Bronchial epithelial cell (primary cell): Measurements from ENCODE around the gene AGAP1. TPM values are rescaled to one million over a fixed set of nuclear protein-coding genes. Genes with fewer than 3 reads are reported as not detected.
A peak's percentile ranks its signal among the peaks of the same experiment; 100 is the strongest.

ENCODE experiments used
- DNase-seq: peaks from one replicate; pipeline ENCODE4 v3.0.0-alpha.2; 2010; ENCODE audit warnings: low read depth
- FAIRE-seq: peaks from 2 replicates; lab custom pipeline; 2011; peaks lifted over from hg19 to GRCh38; lab: Jason Lieb, UNC
- H3K27me3 ChIP-seq: 2 replicates; pipeline ENCODE4 v1.5.1; 2011; ENCODE audit warnings: low read length; ENCODE audit not compliant: control insufficient read depth, insufficient read depth
- H3K36me3 ChIP-seq: 2 replicates; pipeline ENCODE4 v1.5.1; 2011; ENCODE audit warnings: low read length; ENCODE audit not compliant: control insufficient read depth, insufficient read depth
- H3K4me3 ChIP-seq: 2 replicates; pipeline ENCODE4 v1.5.1; 2011; ENCODE audit warnings: mild to moderate bottlenecking, low read depth, low read length, control low read depth
- CTCF ChIP-seq: IDR thresholded peaks from 2 replicates; pipeline ENCODE4 v1.5.1; 2011; ENCODE audit warnings: mild to moderate bottlenecking, moderate library complexity, low read length, control low read depth, inconsistent platforms; ENCODE audit not compliant: insufficient read depth, severe bottlenecking
- total RNA-seq: library from RNA; depleted of rRNA; stranded (reverse); fragments of >200 nt; gene quantifications from 2 replicates; pipeline ENCODE4 v1.2.1, GENCODE V29; 2014

AGAP1 gene
- total RNA-seq, 1 donor from 2014 or later = 22.4 TPM

GRCh38 chr2:235747001-235747785 lies 253.3 kb downstream of the AGAP1 start:
- TF ChIP-seq CTCF = no peak
- no peak for DNase-seq
- H3K27me3 ChIP-seq = no peaks in the 10 kb centered on the region
- H3K4me3 ChIP-seq = no peak overlapping the region
- peaks cover 1% of the 10 kb centered on the region for H3K36me3 ChIP-seq
- FAIRE-seq = no peak

DNA sequence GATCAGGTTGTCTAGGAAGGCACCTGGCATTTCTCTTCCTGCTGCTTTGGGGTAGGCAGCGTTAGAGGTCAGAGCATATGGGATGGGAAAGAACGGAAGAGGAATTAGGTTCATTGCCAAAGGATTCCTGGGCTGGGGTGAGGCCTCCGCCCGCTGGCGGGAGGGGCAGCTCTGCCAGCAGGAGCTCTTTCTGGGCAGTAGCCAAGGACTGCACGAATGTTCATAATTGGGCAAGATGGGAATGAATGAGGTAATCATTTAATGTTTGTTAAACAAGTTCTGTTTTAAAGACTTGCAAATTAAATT lies 253.9 kb downstream of the AGAP1 start:
- no peak for FAIRE-seq
- Histone ChIP-seq H3K36me3 (peaks cover 1% of the 10 kb centered on the region), H3K27me3 (no peaks in the 10 kb centered on the region), H3K4me3 (no peak overlapping the region)
- TF ChIP-seq CTCF = no peak
- DNase-seq = peak; percentile 66

GRCh38 chr2:235749121-235749770 lies 255.4 kb downstream of the AGAP1 start:
- TF ChIP-seq CTCF = no peak
- no peak overlapping the region for H3K4me3 ChIP-seq
- H3K36me3 ChIP-seq = peaks cover 1% of the 10 kb centered on the region
- DNase-seq = no peak
- no peaks in the 10 kb centered on the region for H3K27me3 ChIP-seq
- no peak for FAIRE-seq

DNA sequence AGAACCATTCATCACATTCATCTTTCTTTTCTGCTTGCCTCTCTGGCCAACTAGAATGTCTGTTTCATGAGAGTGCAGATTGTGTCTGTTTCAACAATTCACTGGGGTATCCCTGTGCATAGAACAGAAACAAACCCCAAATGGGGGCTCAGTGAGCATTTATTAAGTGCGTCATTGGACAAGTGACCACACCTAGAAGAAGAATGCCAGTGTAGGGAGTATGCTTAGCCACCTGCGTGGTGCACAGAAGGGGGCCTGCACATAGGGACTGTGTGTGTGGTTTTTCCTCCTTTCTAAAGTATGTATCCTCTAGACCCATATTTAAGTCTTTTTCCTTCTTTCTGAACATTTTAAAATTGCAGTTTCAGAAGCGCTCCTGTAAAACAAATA lies 255.9 kb downstream of the AGAP1 start:
- no peaks in the 10 kb centered on the region for H3K27me3 ChIP-seq
- H3K4me3 ChIP-seq = no peak overlapping the region
- FAIRE-seq (no peak), DNase-seq (no peak)
- H3K36me3 ChIP-seq = peaks cover 1% of the 10 kb centered on the region
- TF ChIP-seq CTCF = no peak

DNA sequence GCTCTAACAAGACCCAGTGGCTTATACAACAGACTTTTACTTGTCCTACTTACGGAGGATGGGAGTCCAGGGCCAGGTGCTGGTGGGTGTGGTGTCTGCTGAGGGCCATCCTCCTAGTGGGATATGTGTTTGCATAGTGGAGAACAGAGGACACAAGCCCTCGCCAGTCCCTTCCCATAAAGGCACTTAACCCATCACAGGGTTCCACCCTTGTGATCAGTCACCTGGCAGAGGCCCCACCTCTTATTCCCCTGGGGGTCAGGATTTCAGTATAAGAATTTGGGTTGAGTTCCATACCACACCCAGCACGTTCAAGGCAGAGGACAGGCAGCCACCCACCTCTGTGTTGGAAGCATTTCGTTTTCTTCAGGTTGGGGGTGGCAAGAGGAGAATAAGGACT lies 259.0 kb downstream of the AGAP1 start:
- no peaks in the 10 kb centered on the region for H3K27me3 ChIP-seq
- FAIRE-seq = no peak
- no peak for TF ChIP-seq CTCF

More for the DNA sequence above, 259.0 kb downstream of the AGAP1 start:
- DNase-seq = no peak
- Histone ChIP-seq H3K36me3 (peaks cover 3% of the 10 kb centered on the region), H3K4me3 (no peak overlapping the region)
